GM20000 (cell line): Measurements from ENCODE around the gene ARPC4.

Source experiments
- DNase-seq: peaks from one replicate; pipeline ENCODE4 v3.0.0; 2012; ENCODE audit warnings: low spot score
- CTCF ChIP-seq: IDR thresholded peaks from 2 replicates; pipeline ENCODE4 v1.5.1; 2012; ENCODE audit warnings: mild to moderate bottlenecking, control low read depth; ENCODE audit errors: extremely low read depth, missing control alignments

The ARPC4 gene

GRCh38 chr3:9806688-9807589 is 14.1 kb downstream of the ARPC4 start:
- DNase-seq = no peak
- no peak for TF ChIP-seq CTCF

DNA sequence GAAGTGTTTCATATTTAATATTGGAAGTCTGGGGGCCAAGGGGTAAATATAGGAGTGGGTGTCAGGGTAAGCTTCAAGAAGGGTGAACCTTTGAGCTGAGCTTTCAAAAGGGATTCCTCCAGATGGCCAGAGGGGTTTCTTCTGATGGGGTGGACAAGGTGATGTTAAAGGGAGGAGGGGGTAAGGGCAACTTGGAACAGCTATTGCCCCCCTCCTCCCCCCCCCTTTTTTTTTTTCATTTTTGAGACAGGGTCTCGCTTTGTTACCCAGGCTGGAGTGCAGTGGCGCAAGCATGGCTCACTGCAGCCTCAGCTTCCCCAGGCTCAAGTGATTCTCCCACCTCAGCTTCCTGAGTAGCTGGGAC is 15.1 kb downstream of the ARPC4 start:
- no peak for TF ChIP-seq CTCF
- DNase-seq = no peak

DNA sequence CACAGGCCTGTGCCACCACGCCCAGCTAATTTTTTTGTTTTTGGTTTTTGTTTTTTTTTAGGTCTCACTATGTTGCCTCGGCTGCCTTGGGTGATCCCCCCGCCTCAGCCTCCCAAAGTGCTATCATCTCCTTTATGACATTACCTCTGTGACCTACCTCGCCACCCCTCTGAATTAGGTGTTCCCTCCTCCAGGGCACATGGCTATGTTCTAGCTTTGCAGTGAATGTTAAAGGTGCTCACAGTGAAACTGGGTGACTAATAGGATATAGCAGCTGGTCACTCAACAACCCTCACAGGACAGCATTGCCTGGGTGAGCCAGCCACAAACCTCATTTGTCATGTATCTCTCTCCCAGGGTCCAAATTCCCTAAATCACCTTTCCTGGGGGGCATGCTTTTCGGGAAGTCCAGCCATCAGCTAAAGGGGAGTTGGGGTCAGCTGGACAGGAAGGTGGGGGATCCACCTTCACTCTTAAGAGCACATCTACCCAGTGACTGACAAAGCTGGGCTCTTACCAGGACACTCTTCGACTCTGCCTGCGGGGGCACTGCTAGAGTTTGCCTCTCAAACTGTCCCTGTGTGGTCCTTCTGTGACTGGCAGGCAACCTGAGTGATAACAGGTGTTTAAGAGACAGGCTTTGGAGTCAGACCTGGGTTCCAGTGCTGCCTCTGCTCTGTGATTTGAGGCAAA is 15.6 kb downstream of the ARPC4 start:
- no peak for TF ChIP-seq CTCF
- DNase-seq = peak; percentile 63

DNA sequence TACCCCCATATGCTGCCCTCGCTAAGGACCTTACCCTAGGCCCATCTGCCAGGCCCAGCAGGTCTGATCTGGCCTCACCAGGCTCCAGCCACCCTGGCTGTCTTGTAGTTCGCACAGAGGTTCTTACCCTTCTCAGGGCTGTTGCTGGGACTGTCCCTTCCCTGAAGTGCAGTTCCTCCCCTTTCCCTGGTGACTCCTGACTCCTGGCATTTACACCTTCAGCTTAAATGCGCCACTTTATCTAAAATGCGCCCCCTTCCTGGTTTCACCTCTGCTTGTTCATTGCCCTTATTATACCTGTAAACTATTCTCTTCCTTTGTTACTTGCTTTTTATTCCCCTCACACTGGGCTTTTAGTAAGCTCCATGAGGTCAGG is 16.3 kb downstream of the ARPC4 start:
- TF ChIP-seq CTCF = no peak
- peak; percentile 58 for DNase-seq

DNA sequence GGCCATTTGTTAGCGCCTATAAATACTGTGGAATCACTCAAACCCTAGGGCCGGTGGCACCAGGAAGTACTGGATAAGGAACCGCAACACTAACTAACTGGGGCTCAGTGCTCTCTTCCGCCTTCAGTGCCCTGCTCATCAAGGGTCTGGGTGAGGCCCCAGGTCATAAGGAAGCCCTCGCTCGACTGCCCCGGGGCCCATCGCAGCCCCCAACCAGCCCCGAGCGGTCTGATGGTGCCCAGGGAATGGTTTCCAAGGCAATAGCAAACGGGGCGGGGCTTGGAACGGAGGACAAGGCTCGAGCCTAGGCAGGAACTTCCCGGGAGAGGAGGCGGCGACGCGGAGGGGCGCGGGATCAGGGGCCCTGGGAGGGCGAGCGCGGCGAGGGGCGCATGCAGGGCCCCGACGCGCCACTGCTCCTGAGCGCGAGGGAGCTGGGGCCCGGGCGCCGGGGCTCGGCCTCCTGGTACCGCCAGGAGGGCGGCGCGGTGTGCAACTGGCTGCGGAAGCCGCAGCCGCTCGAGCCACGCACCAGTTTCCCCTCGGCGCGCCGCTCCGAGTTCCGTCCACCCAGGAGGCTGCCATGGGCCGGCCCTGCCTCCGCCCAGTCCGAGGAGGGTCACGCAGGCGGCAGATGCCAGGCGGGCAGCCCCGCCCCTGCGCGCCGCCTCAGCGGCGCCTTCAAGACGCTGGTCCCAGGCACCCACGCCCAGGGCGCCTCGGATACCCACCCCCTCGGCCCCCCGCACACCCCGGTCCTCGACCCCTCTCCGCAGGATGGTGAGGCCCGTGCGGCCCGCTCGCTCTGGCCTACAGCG is 16.9 kb downstream of the ARPC4 start, which contains the start of gene TTLL3:
Gene TTLL3 (plus strand): TSS at position 648 of the 818 bp plus-strand sequence. CDS start 400 bp downstream, outside the sequence.
- DNase-seq = peak; percentile 77
- no peak for TF ChIP-seq CTCF

GRCh38 chr3:9810433-9810770 is 17.5 kb downstream of the ARPC4 start:
- TF ChIP-seq CTCF = no peak
- DNase-seq = no peak
